ENCODE measurements around the gene POLK.

GRCh38 chr5:75509546-75509945 lies 2.1 kb upstream of the POLK start:
- TF ChIP-seq CTCF (IDR thresholded peaks at IDR 0.05) (no peak), POLR2AphosphoS5 (IDR thresholded peaks at IDR 0.05) (no peak)

All from suprapubic skin (tissue), 3 donors.